Left lobe of liver (tissue), 2 donors: ENCODE data around the gene LYPD1. TPM values are rescaled to one million over a fixed set of nuclear protein-coding genes. Genes with fewer than 3 reads are reported as not detected.

Experiments
- ATAC-seq: fragments of 200-7000 bp; cut with Tn5 transposase; one replicate; pipeline ENCODE4 v1.9.1; 2020; ENCODE audit warnings: mild to moderate bottlenecking, moderate library complexity
- DNase-seq: peaks from one replicate; pipeline ENCODE4 v3.0.0-alpha.2; 2020; ENCODE audit warnings: low spot score
- total RNA-seq: library from RNA; stranded (reverse); gene quantifications from one replicate; pipeline ENCODE4 v1.2.1, GENCODE V29; 2021
- donor health status: DM: no; HTN: no; CAD: no; lungs with moderate emphysema.
- donor health status: DM: no; HTN: yes; CAD: no.

LYPD1 gene
- total RNA-seq, 1 donor from 2014 or later = 0.40 TPM

- no peak for ATAC-seq
- no peak for DNase-seq
Measured at GRCh38 chr2:132638313-132639040, 31.5 kb downstream of the LYPD1 start.

- peak; percentile 51 for DNase-seq
Measured at GRCh38 chr2:132636346-132636745, 33.7 kb downstream of the LYPD1 start.

GRCh38 chr2:132633635-132634034 is 36.4 kb downstream of the LYPD1 start:
- no peak for ATAC-seq
- no peak for DNase-seq

More at GRCh38 chr2:132636346-132636745, 33.7 kb downstream of the LYPD1 start:
- peak; percentile 67 for ATAC-seq

GRCh38 chr2:132632000-132632649 is 37.9 kb downstream of the LYPD1 start:
- ATAC-seq = peak; percentile 94
- peak; percentile 89 for DNase-seq

GRCh38 chr2:132627536-132627935 is 42.5 kb downstream of the LYPD1 start:
- no peak for ATAC-seq
- DNase-seq = no peak

GRCh38 chr2:132623096-132623839 is 46.7 kb downstream of the LYPD1 start:
- DNase-seq = no peak
- no peak for ATAC-seq

- ATAC-seq (peak; percentile 85), DNase-seq (peak; percentile 69)
Measured at GRCh38 chr2:132621131-132621875, 48.7 kb downstream of the LYPD1 start.

GRCh38 chr2:132620115-132620514 is 49.9 kb downstream of the LYPD1 start:
- DNase-seq = no peak
- ATAC-seq = no peak

- no peak for ATAC-seq
- no peak for DNase-seq
Measured at GRCh38 chr2:132618734-132619133, 51.3 kb downstream of the LYPD1 start.

GRCh38 chr2:132617989-132618388 is 52.0 kb downstream of the LYPD1 start:
- ATAC-seq = peak; percentile 75
- DNase-seq = peak; percentile 58

- no peak for DNase-seq
- ATAC-seq = no peak
Measured at GRCh38 chr2:132615329-132616085, 54.5 kb downstream of the LYPD1 start.

- DNase-seq = no peak
- ATAC-seq = no peak
Measured at GRCh38 chr2:132611719-132612118, 58.3 kb downstream of the LYPD1 start.

- no peak for DNase-seq
Measured at GRCh38 chr2:132609101-132609890, 60.7 kb downstream of the LYPD1 start.

GRCh38 chr2:132608311-132608710 is 61.7 kb downstream of the LYPD1 start:
- ATAC-seq = no peak
- DNase-seq = no peak

More at GRCh38 chr2:132609101-132609890, 60.7 kb downstream of the LYPD1 start:
- no peak for ATAC-seq

- DNase-seq (no peak), ATAC-seq (no peak)
Measured at GRCh38 chr2:132607426-132608090, 62.4 kb downstream of the LYPD1 start.

- DNase-seq = no peak
- no peak for ATAC-seq
Measured at GRCh38 chr2:132606649-132607048, 63.4 kb downstream of the LYPD1 start.

GRCh38 chr2:132605236-132606180 is 64.5 kb downstream of the LYPD1 start:
- no peak for ATAC-seq

GRCh38 chr2:132604561-132604960 is 65.4 kb downstream of the LYPD1 start:
- DNase-seq = no peak
- ATAC-seq = no peak

More at GRCh38 chr2:132605236-132606180, 64.5 kb downstream of the LYPD1 start:
- DNase-seq = no peak
